H1 (cell line): ENCODE results near the gene IKZF5. TPM values are rescaled to one million over a fixed set of nuclear protein-coding genes. Genes with fewer than 3 reads are reported as not detected.

Experiments
- CTCF ChIA-PET: fragments of 300-600 bp; sonication (Branson Sonifier 250); formaldehyde crosslinking; loops from one replicate; lab custom pipeline; 2021; ENCODE audit not compliant: partially characterized antibody; lab: Charles Lee
- POLR2A ChIA-PET: fragments of 300-600 bp; sonication (Branson Sonifier 250); formaldehyde crosslinking; loops from one replicate; lab custom pipeline; 2021; ENCODE audit warnings: inconsistent platforms; ENCODE audit not compliant: partially characterized antibody; lab: Charles Lee
- DNase-seq, 2 experiments: peaks; one replicate each; pipeline versions ENCODE4 v3.0.0 to v3.0.0-alpha.2; 2010 to 2022; ENCODE audit warnings: low spot score in 2 of 2, low read depth in 1 of 2, mixed read lengths in 1 of 2
- FAIRE-seq: peaks from 2 replicates; lab custom pipeline; 2011; peaks lifted over from hg19 to GRCh38; lab: Jason Lieb, UNC
- H2AFZ ChIP-seq: 2 replicates; pipeline ENCODE4 v1.8.1; 2012; ENCODE audit warnings: low read length, inconsistent platforms
- H2AK5ac ChIP-seq: 2 replicates; pipeline ENCODE4 v1.6.1; 2013; ENCODE audit warnings: low read depth, low read length
- H2BK120ac ChIP-seq: replicated peaks from 2 replicates; pipeline ENCODE3; 2013; ENCODE audit warnings: low read depth, low read length, inconsistent platforms
- H2BK12ac ChIP-seq: 2 replicates; pipeline ENCODE4 v1.6.1; 2013; ENCODE audit warnings: low read depth, low read length
- H2BK15ac ChIP-seq: 2 replicates; pipeline ENCODE4 v1.6.1; 2013; ENCODE audit warnings: low read length
- H2BK20ac ChIP-seq: 2 replicates; pipeline ENCODE4 v1.6.1; 2013; ENCODE audit warnings: low read length
- H2BK5ac ChIP-seq: 2 replicates; pipeline ENCODE4 v1.6.1; 2013; ENCODE audit warnings: low read depth, low read length
- H3K14ac ChIP-seq: 2 replicates; pipeline ENCODE4 v1.6.1; 2013; ENCODE audit warnings: inconsistent platforms; ENCODE audit not compliant: insufficient read length
- H3K18ac ChIP-seq: 2 replicates; pipeline ENCODE4 v1.6.1; 2013; ENCODE audit warnings: low read length; ENCODE audit errors: extremely low read depth
- H3K23ac ChIP-seq: 2 replicates; pipeline ENCODE4 v1.6.1; 2013; ENCODE audit warnings: inconsistent platforms; ENCODE audit not compliant: insufficient read length
- H3K23me2 ChIP-seq: 2 replicates; pipeline ENCODE4 v1.6.1; 2013; ENCODE audit warnings: low read depth, low read length
- H3K27ac ChIP-seq: 2 replicates; pipeline ENCODE4 v1.6.1; 2011; ENCODE audit warnings: low read depth, low read length, inconsistent platforms
- H3K27me3 ChIP-seq, 4 experiments: replicated peaks in 1 of 4; 1 replicate in 1 of 4; 2 replicates in 3 of 4; pipeline versions ENCODE4 v1.6.1 to v1.8.1; 2011 to 2013; ENCODE audit warnings: low read length in 3 of 4, mild to moderate bottlenecking in 3 of 4, inconsistent platforms in 2 of 4, mixed read lengths in 2 of 4, moderate library complexity in 1 of 4; ENCODE audit not compliant: control insufficient read depth in 3 of 4, insufficient read depth in 3 of 4; ENCODE audit errors: extremely low read depth in 1 of 4
- H3K36me3 ChIP-seq, 4 experiments: 2 replicates each; pipeline versions ENCODE4 v1.6.1 to v1.8.1; 2011 to 2013; ENCODE audit warnings: mild to moderate bottlenecking in 4 of 4, low read length in 3 of 4, moderate library complexity in 2 of 4, control low read depth in 1 of 4, inconsistent platforms in 1 of 4; ENCODE audit not compliant: insufficient read depth in 4 of 4, control insufficient read depth in 2 of 4
- H3K4ac ChIP-seq: replicated peaks from 2 replicates; pipeline ENCODE3; 2013; ENCODE audit warnings: low read length, low read depth, mixed read lengths, inconsistent platforms; ENCODE audit not compliant: insufficient read length
- H3K4me1 ChIP-seq, 4 experiments: replicated peaks in 1 of 4; 1 replicate in 1 of 4; 2 replicates in 3 of 4; pipeline versions ENCODE4 v1.6.1 to v1.8.1; 2011 to 2013; ENCODE audit warnings: low read length in 3 of 4, inconsistent platforms in 2 of 4, mixed read lengths in 1 of 4; ENCODE audit not compliant: insufficient read depth in 4 of 4, control insufficient read depth in 3 of 4
- H3K4me2 ChIP-seq, 2 experiments: 2 replicates each; pipeline versions ENCODE4 v1.6.1 to v1.8.1; 2011 to 2013; ENCODE audit warnings: low read depth in 2 of 2, low read length in 2 of 2, control low read depth in 1 of 2, inconsistent platforms in 1 of 2, mild to moderate bottlenecking in 1 of 2; ENCODE audit not compliant: insufficient read depth in 1 of 2
- H3K4me3 ChIP-seq, 4 experiments: fragments of 200-600, 300-600 bp in 1 of 4; sonication (generic), shearing (Covaris generic), sonication (Bioruptor Twin) in 1 of 4; 2 replicates each; pipeline versions ENCODE4 v1.5.1 to v1.8.1; 2011 to 2016; ENCODE audit warnings: low read length in 4 of 4, low read depth in 3 of 4, control low read depth in 2 of 4, inconsistent platforms in 2 of 4, mild to moderate bottlenecking in 2 of 4, mixed read lengths in 1 of 4, moderate library complexity in 1 of 4; ENCODE audit not compliant: insufficient read depth in 2 of 4; ENCODE audit errors: extremely low read depth in 1 of 4
- H3K56ac ChIP-seq: replicated peaks from 2 replicates; pipeline ENCODE3; 2013; ENCODE audit warnings: low read depth, mild to moderate bottlenecking, mixed read lengths, low read length, inconsistent platforms; ENCODE audit not compliant: insufficient read length
- H3K79me1 ChIP-seq: 2 replicates; pipeline ENCODE4 v1.6.1; 2013; ENCODE audit warnings: low read depth, low read length, control low read depth
- H3K79me2 ChIP-seq, 2 experiments: 2 replicates each; pipeline versions ENCODE4 v1.6.1 to v1.8.1; 2012 to 2013; ENCODE audit warnings: low read length in 2 of 2, mild to moderate bottlenecking in 2 of 2, inconsistent platforms in 1 of 2; ENCODE audit not compliant: insufficient read depth in 2 of 2, control insufficient read depth in 1 of 2
- H3K9ac ChIP-seq, 4 experiments: replicated peaks in 1 of 4; 1 replicate in 1 of 4; 2 replicates in 3 of 4; pipeline versions ENCODE4 v1.6.1 to v1.8.1; 2011 to 2013; ENCODE audit warnings: low read depth in 3 of 4, low read length in 3 of 4, control low read depth in 2 of 4, mild to moderate bottlenecking in 2 of 4, moderate library complexity in 2 of 4, inconsistent platforms in 1 of 4; ENCODE audit errors: extremely low read depth in 1 of 4
- H3K9me3 ChIP-seq, 2 experiments: 2 replicates each; pipeline versions ENCODE4 v1.6.1 to v1.8.1; 2012 to 2013; ENCODE audit warnings: mild to moderate bottlenecking in 2 of 2, moderate library complexity in 2 of 2, control low read depth in 1 of 2, inconsistent platforms in 1 of 2, low read depth in 1 of 2, low read length in 1 of 2, mixed read lengths in 1 of 2; ENCODE audit not compliant: insufficient read depth in 2 of 2
- H4K20me1 ChIP-seq, 2 experiments: replicated peaks in 1 of 2; 2 replicates each; pipeline versions ENCODE3 to v1.8.1; 2011 to 2013; ENCODE audit warnings: inconsistent platforms in 2 of 2, low read length in 2 of 2, mild to moderate bottlenecking in 1 of 2; ENCODE audit not compliant: insufficient read depth in 2 of 2, control insufficient read depth in 1 of 2
- H4K5ac ChIP-seq: 2 replicates; pipeline ENCODE4 v1.6.1; 2013; ENCODE audit warnings: low read length, low read depth, mixed read lengths, inconsistent platforms; ENCODE audit not compliant: insufficient read length
- H4K8ac ChIP-seq: 2 replicates; pipeline ENCODE4 v1.8.0; 2013; ENCODE audit warnings: mild to moderate bottlenecking, moderate library complexity, low read length, inconsistent platforms; ENCODE audit not compliant: insufficient read depth; ENCODE audit errors: extremely low read depth
- H4K91ac ChIP-seq: replicated peaks from 2 replicates; pipeline ENCODE3; 2013; ENCODE audit warnings: low read length, mixed read lengths, inconsistent platforms; ENCODE audit not compliant: insufficient read length
- BCL11A ChIP-seq, 2 experiments: IDR thresholded peaks; one replicate each; pipeline ENCODE4 v1.6.1; 2011; ENCODE audit warnings: low read depth in 2 of 2, low read length in 2 of 2, mild to moderate bottlenecking in 2 of 2
- CHD1 ChIP-seq: IDR thresholded peaks from 2 replicates; pipeline ENCODE4 v1.6.1; 2012; ENCODE audit warnings: low read depth, low read length, improper control_type of control experiment
- CHD2 ChIP-seq: IDR thresholded peaks from 2 replicates; pipeline ENCODE4 v1.6.1; 2012; ENCODE audit warnings: low read length, improper control_type of control experiment
- JUN ChIP-seq: IDR thresholded peaks from 2 replicates; pipeline ENCODE4 v1.6.1; 2011; ENCODE audit warnings: low read depth, mild to moderate bottlenecking, improper control_type of control experiment, low read length
- NRF1 ChIP-seq: IDR thresholded peaks from 2 replicates; pipeline ENCODE4 v1.6.1; 2011; ENCODE audit warnings: mild to moderate bottlenecking, low read depth, low read length, improper control_type of control experiment
- TAF1 ChIP-seq: IDR thresholded peaks from 2 replicates; pipeline ENCODE4 v1.6.1; 2011; ENCODE audit warnings: mild to moderate bottlenecking, low read depth, low read length
- WGBS, 2 experiments: shearing (Covaris generic) in 1 of 2; methylation state at CpG; one replicate each; pipeline versions ENCODE4 v1.1.6 to v1.1.7; 2013 to 2015; ENCODE audit warnings: low lambda C conversion rate in 2 of 2, mixed read lengths in 2 of 2, inconsistent platforms in 1 of 2, low coverage in 1 of 2, missing lambda C conversion rate in 1 of 2; ENCODE audit not compliant: insufficient replicate concordance in 2 of 2, insufficient coverage in 1 of 2, insufficient read length in 1 of 2; ENCODE audit errors: extremely low coverage in 1 of 2, missing lambda C conversion rate in 1 of 2; 5-methylcytosine and 5-hydroxymethylcytosine counted together
- polyA plus RNA-seq, 7 experiments: library from polyadenylated mRNA; depleted of rRNA in 3 of 7; stranded (reverse) in 5 of 7; unstranded in 2 of 7; fragments of >200 nt in 5 of 7; fragments of 200-250 nt in 2 of 7; gene quantifications; 1 replicate in 5 of 7; 2 replicates in 1 of 7; 4 replicates in 1 of 7; pipeline versions ENCODE4 v1.2.1 to v1.2.3, GENCODE V29; 2011 to 2013; ENCODE audit warnings: missing spikeins in 2 of 7, mixed read lengths in 2 of 7
- total RNA-seq: library from RNA; stranded (reverse); fragmentation: NEBNext Ultra II Directional; extraction: Animal tissue kit (Norgen Biotek cat#: 25700); gene quantifications from 2 replicates; pipeline ENCODE4 v1.2.1, GENCODE V29; 2021

IKZF5 gene
- total and polyA plus RNA-seq, 2 of the 8 experiments (the other 6 are each of a cell fraction or from before 2014, with no cell fraction given) = 5.2 to 15.3 TPM

- Histone ChIP-seq H2BK120ac (no peak overlapping the region), H3K4me3 (no peak overlapping the region), H2BK12ac (no peak overlapping the region), H2BK15ac (no peak overlapping the region), H4K8ac (no peak overlapping the region), H3K4me2 (no peak overlapping the region), H3K23me2 (peaks cover 9% of the 10 kb centered on the region; the same call in 1 of the 2 replicates), H3K4ac (no peak overlapping the region), H3K9me3 (no peaks in the 10 kb centered on the region; a peak in 1 of 4 replicates), H3K27ac (no peak overlapping the region), H3K56ac (no peak overlapping the region), H3K14ac (no peak overlapping the region), H2BK20ac (no peak overlapping the region), H3K23ac (no peak overlapping the region), H4K91ac (no peak overlapping the region), H3K27me3 (peaks cover 0 to 2% (median under 1%) of the 10 kb centered on the region in 4 experiments; a peak in 2 of 7 replicates), H3K18ac (no peak overlapping the region), H3K4me1 (peaks cover 0 to 2% (median 0%) of the 10 kb centered on the region in 4 experiments; a peak in 2 of 7 replicates), H3K79me1 (no peaks in the 10 kb centered on the region), H3K9ac (no peak overlapping the region), H3K36me3 (no peaks in the 10 kb centered on the region; a peak in 1 of 8 replicates), H2BK5ac (no peak overlapping the region), H3K79me2 (peaks cover 0 to 73% of the 10 kb centered on the region in 2 experiments; a peak in 3 of 4 replicates), H2AK5ac (no peak overlapping the region), H4K20me1 (peaks cover 3 to 4% of the 10 kb centered on the region in 2 experiments), H4K5ac (no peak overlapping the region), H2AFZ (no peak overlapping the region)
- ChIA-PET CTCF (interaction anchor here (1.8 kb wide), 1 partner anchor 24 kb away, joined by 5 read pairs; the partner anchor contains the start of gene PSTK), POLR2A (no interaction called here)
- 84% methylated on average over 2 of the region's 2 CpGs; no CpG with 5 or more reads in 1 of the 2 experiments for WGBS, 2 experiments
- DNase-seq = no peak
- TF ChIP-seq CHD2 (no peak), NRF1 (no peak), JUN (no peak), CHD1 (no peak), BCL11A (IDR thresholded peaks at IDR 0.05; ENCODE audit: low read depth in 2 of 2, low read length in 2 of 2) (no peak), TAF1 (no peak)
- FAIRE-seq = no peak
These were observed 4.3 kb downstream of the IKZF5 start for GRCh38 chr10:123004298-123004697.
